ENCODE data around the gene CLTC.

The CLTC gene

DNA sequence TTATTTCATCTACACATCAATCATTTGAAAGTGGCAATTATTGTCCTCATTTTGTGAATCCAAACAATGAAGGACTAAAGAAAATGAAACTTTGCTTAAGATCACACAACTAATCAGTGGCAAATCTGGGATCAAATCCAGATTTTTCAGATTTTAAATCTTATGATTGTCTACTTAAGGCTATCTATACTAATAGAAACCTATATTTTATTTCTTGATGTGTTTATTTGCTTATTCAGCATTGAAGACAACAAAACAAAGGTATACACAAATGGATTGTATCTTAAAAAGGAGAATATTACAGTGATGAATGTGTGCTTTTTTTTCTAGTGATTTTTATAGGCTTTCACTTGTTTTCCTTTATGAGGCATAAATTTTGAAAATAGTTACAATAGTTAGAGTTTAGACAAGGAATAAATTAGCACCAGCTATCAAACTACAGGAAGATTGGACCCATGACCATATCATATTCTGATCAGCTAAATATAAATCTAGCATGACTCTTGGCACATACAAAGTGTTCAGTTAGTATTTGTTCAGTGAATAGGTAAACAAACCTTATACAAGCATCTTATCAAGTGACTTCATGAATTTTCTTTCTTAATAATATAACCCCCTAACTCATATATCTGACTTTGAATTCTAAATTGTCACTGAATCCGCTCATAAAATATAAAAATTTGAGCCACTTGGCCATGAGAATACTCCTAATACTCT, 108.3 kb downstream of the CLTC start:
- DNase-seq (ENCODE audit: low read depth) = no peak

DNA sequence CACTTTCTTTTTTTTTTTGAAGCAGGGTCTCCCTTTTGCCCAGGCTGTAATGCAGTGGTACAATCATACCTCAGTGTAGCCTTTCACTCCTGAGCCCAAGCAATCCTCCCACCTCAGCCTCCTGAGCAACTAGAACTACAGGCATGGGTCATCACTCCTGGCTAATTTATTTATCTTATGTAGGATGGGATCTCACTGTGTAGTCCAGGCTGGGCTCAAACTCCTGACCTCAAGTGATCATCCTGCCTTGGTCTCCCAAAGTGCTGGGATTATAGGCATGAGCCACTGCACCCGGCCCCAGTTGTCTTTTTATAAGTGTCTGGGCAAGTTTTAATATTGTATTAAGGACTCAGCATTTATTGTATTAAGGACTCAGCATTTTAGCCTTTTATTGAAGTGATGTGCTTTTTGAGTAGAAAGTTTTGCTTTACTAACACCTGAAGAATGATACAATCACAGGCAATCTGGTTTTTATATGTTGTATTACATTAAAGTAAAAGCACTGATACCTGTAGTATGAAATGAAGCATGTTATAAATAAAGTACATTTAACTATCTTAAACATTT, 110.7 kb downstream of the CLTC start:
- no peak for DNase-seq (ENCODE audit: low read depth)

DNA sequence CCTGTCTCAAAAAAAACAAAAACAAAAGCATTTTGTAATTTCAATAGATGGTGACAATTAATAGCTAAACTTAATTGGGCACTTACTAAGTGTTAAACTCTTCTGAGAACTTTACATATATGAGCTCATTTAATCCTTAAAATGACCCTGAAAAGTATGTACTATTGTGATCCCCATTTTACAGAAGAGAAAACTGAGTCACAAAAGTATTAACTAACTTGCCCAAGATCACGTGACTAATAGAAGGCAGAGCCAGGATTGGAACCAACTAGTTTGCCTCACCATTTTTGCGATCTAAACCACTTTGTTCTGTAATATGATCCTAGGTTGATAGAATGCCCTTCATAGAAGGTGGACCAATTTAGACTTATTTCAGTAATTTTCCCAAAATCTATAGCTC, 114.0 kb downstream of the CLTC start:
- DNase-seq (ENCODE audit: low read depth) = no peak

DNA sequence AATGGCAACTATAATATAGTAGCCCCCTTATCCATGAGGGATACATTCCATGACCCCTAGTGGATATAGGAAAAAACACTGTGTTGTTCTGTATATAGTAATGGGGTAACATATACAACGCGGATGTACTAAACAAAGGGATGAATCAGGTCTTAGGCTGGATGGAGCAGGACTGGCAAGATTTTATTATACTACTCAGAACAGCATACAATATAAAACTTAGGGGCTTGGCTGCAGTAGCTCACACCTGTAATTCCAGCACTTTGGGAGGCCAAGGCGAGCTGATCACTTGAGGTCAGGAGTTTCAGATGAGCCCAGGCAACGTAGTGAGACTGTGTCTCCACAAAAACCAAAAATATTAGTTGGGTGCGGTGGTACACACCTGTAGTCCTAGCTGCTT, 114.5 kb downstream of the CLTC start:
- no peak for DNase-seq (ENCODE audit: low read depth)

DNA sequence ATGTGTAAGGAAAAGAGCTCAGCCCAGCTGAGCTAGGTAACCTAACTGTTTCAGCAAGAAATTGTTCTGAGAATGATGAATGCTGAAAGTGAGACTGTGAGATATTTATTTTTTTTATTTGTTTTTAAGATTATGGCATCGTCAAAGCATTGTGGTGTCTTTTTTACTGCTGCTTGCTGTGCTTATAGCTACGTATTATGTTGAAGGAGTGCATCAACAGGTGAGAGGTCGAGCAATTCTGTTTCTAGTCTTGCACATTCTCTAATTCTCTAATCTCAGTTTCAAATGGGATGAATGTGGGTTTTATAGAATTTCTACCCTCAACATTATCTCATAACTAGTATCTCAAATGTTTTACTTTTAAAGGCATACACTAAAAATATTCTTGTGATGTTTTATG, 117.6 kb downstream of the CLTC start:
- DNase-seq (ENCODE audit: low read depth) = no peak

GRCh38 chr17:59743842-59744241, 124.1 kb downstream of the CLTC start:
- DNase-seq (ENCODE audit: low read depth) = no peak

DNA sequence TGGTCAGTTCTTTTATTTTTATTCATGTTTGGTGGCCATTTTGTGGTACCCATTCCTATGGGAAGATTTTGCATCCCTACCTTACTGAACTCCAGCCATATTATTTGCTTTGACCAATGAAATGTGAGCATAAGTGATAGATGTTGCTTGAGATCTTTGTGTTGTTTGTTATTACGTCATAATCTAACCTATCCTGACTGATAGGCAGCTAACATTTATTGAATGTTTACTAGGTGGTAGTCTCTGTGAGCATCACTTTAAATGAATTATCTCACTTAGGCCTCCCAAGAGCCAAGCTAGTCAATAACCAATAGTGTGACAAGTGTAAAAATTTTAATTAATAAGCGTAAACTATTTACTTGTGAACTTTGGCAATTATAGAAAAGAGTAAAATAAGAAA, 125.3 kb downstream of the CLTC start:
- DNase-seq (ENCODE audit: low read depth) = no peak
